Endodermal cell (in vitro differentiated cells): ENCODE results near the gene CORO2B. TPM values are rescaled to one million over a fixed set of nuclear protein-coding genes. Genes with fewer than 3 reads are reported as not detected.
A peak's percentile ranks its signal among the peaks of the same experiment; 100 is the strongest.

Source experiments
- DNase-seq: peaks from one replicate; pipeline ENCODE4 v3.0.0-alpha.2; 2017
- H3K27ac ChIP-seq: 2 replicates; pipeline ENCODE4 v1.5.1; 2013; ENCODE audit warnings: mild to moderate bottlenecking, low read depth, low read length, moderate library complexity
- H3K27me3 ChIP-seq: 2 replicates; pipeline ENCODE4 v1.6.1; 2013; ENCODE audit warnings: mild to moderate bottlenecking, low read length, moderate library complexity; ENCODE audit not compliant: insufficient read depth, control insufficient read depth, poor library complexity, severe bottlenecking
- H3K36me3 ChIP-seq: 2 replicates; pipeline ENCODE4 v1.7.0; 2013; ENCODE audit warnings: mild to moderate bottlenecking, low read length, moderate library complexity; ENCODE audit not compliant: control insufficient read depth, insufficient read depth
- H3K4me1 ChIP-seq: one replicate; pipeline ENCODE4 v1.7.0; 2013; ENCODE audit warnings: low read length; ENCODE audit not compliant: control insufficient read depth, insufficient read depth
- H3K4me3 ChIP-seq: 2 replicates; pipeline ENCODE4 v1.5.1; 2013; ENCODE audit warnings: mild to moderate bottlenecking, low read length, moderate library complexity
- H3K9ac ChIP-seq: 2 replicates; pipeline ENCODE4 v1.6.1; 2013; ENCODE audit warnings: mild to moderate bottlenecking, low read length, moderate library complexity; ENCODE audit not compliant: poor library complexity, severe bottlenecking; ENCODE audit errors: extremely low read depth
- H3K9me3 ChIP-seq: 2 replicates; pipeline ENCODE4 v1.6.1; 2013; ENCODE audit warnings: mild to moderate bottlenecking, low read length, moderate library complexity; ENCODE audit not compliant: control insufficient read depth
- H3K27ac Mint-ChIP-seq: 2 replicates; pipeline ENCODE4 v1.8.0; 2020; ENCODE audit warnings: mixed read lengths
- H3K27me3 Mint-ChIP-seq: 2 replicates; pipeline ENCODE4 v1.8.0; 2021; ENCODE audit warnings: mild to moderate bottlenecking, mixed read lengths; ENCODE audit not compliant: insufficient read depth
- H3K36me3 Mint-ChIP-seq: 2 replicates; pipeline ENCODE4 v1.8.0; 2020; ENCODE audit warnings: low read depth, mixed read lengths
- H3K4me1 Mint-ChIP-seq: 2 replicates; pipeline ENCODE4 v1.8.0; 2020; ENCODE audit warnings: mixed read lengths
- H3K4me3 Mint-ChIP-seq: 2 replicates; pipeline ENCODE4 v1.8.0; 2020; ENCODE audit warnings: mild to moderate bottlenecking, moderate library complexity, mixed read lengths
- H3K9me3 Mint-ChIP-seq: 2 replicates; pipeline ENCODE4 v1.8.0; 2020; ENCODE audit warnings: mild to moderate bottlenecking, mixed read lengths
- CTCF ChIP-seq: fragments of 200-600 bp; sonication (generic); conservative IDR thresholded peaks from 2 replicates; pipeline ENCODE4 v1.5.0; 2021; ENCODE audit warnings: antibody characterized with exemption, mild to moderate bottlenecking
- WGBS, 2 experiments: methylation state at CpG; one replicate each; pipeline versions ENCODE4 v1.1.5 to v1.1.7; 2013; ENCODE audit warnings: missing lambda C conversion rate in 2 of 2, mixed read lengths in 1 of 2; ENCODE audit not compliant: insufficient coverage in 1 of 2, insufficient read length in 1 of 2; 5-methylcytosine and 5-hydroxymethylcytosine counted together
- total RNA-seq, 2 donors: library from RNA; stranded (reverse); fragmentation: NEBNext Ultra II Directional in 1 of 2; extraction: Animal tissue kit (Norgen Biotek cat#: 25700) in 1 of 2; gene quantifications; 2 replicates in 1 of 2; 3 replicates in 1 of 2; pipeline ENCODE4 v1.2.1, GENCODE V29; 2021

Gene CORO2B
- total RNA-seq, 2 donors from 2014 or later, result 1.1 to 1.2 TPM

GRCh38 chr15:68734881-68735280 lies 156.1 kb downstream of the CORO2B start:
- Histone ChIP-seq H3K9me3 (peaks cover 20% of the 10 kb centered on the region), H3K27me3 (no peaks in the 10 kb centered on the region), H3K4me1 (peaks cover 12% of the 10 kb centered on the region), H3K9ac (no peak overlapping the region), H3K36me3 (no peaks in the 10 kb centered on the region), H3K4me3 (peak overlapping the region; percentile 25), H3K27ac (no peak overlapping the region)
- H3K27ac Mint-ChIP-seq, result no peak overlapping the region
- H3K4me3 Mint-ChIP-seq, result no peak overlapping the region
- peaks cover 2% of the 10 kb centered on the region for H3K27me3 Mint-ChIP-seq
- H3K4me1 Mint-ChIP-seq, result peaks cover 46% of the 10 kb centered on the region
- DNase-seq, result no peak
- H3K36me3 Mint-ChIP-seq, result no peaks in the 10 kb centered on the region
- H3K9me3 Mint-ChIP-seq, result no peaks in the 10 kb centered on the region
- TF ChIP-seq CTCF, result no peak

- H3K36me3 Mint-ChIP-seq, result no peaks in the 10 kb centered on the region
- H3K4me1 ChIP-seq, result peaks cover 11% of the 10 kb centered on the region
- H3K4me1 Mint-ChIP-seq, result peaks cover 40% of the 10 kb centered on the region
- H3K27me3 Mint-ChIP-seq, result peaks cover 8% of the 10 kb centered on the region
- H3K9me3 Mint-ChIP-seq, result no peaks in the 10 kb centered on the region
- no peak for TF ChIP-seq CTCF
- H3K27ac Mint-ChIP-seq, result no peak overlapping the region
- no peak overlapping the region for H3K27ac ChIP-seq
- peak overlapping the region; percentile 26 for H3K4me3 ChIP-seq
- H3K4me3 Mint-ChIP-seq, result no peak overlapping the region
- H3K27me3 ChIP-seq, result no peaks in the 10 kb centered on the region
- H3K36me3 ChIP-seq, result no peaks in the 10 kb centered on the region
- DNase-seq, result no peak
- peaks cover 20% of the 10 kb centered on the region for H3K9me3 ChIP-seq
- H3K9ac ChIP-seq, result no peak overlapping the region
Measured at GRCh38 chr15:68735610-68736009, 156.8 kb downstream of the CORO2B start.

- no peak for TF ChIP-seq CTCF
- H3K4me3 ChIP-seq, result no peak overlapping the region
- Mint-ChIP-seq H3K4me3 (no peak overlapping the region), H3K27me3 (peaks cover 8% of the 10 kb centered on the region), H3K27ac (no peak overlapping the region), H3K4me1 (peaks cover 13% of the 10 kb centered on the region), H3K36me3 (no peaks in the 10 kb centered on the region), H3K9me3 (no peaks in the 10 kb centered on the region)
- no peaks in the 10 kb centered on the region for H3K27me3 ChIP-seq
- WGBS, 2 experiments, result 92% methylated on average over 6 of the region's 6 CpGs
- no peaks in the 10 kb centered on the region for H3K36me3 ChIP-seq
- no peak overlapping the region for H3K27ac ChIP-seq
- peaks cover 20% of the 10 kb centered on the region for H3K9me3 ChIP-seq
- no peak for DNase-seq
- H3K4me1 ChIP-seq, result no peaks in the 10 kb centered on the region
- H3K9ac ChIP-seq, result no peak overlapping the region
Measured at GRCh38 chr15:68739390-68740080, 160.7 kb downstream of the CORO2B start.
